Lower leg skin (tissue), 3 donors: ENCODE measurements around the gene MYH10.

Experiments used
- CTCF ChIP-seq, 3 donors: fragments of 450-650 bp; IDR thresholded peaks; one replicate each; pipeline ENCODE4 v1.5.1; 2016; ENCODE audit warnings: antibody characterized with exemption in 3 of 3, mild to moderate bottlenecking in 3 of 3, moderate library complexity in 2 of 3
- POLR2A ChIP-seq, 2 donors: fragments of 450-650 bp; IDR thresholded peaks; one replicate each; pipeline ENCODE4 v1.6.1; 2016 to 2017; ENCODE audit warnings: antibody characterized with exemption in 2 of 2, mild to moderate bottlenecking in 1 of 2, moderate library complexity in 1 of 2

GRCh38 chr17:8557176-8557806 lies 73.2 kb downstream of the MYH10 start:
- TF ChIP-seq CTCF (IDR thresholded peaks at IDR 0.05) (no peak), POLR2A (IDR thresholded peaks at IDR 0.05) (no peak)
